SU-DHL-6 (cell line): ENCODE results near the gene NBEAL1.
"Not testable (repeated sequence)": the region's sequence is repeated elsewhere in the genome, so short reads cannot be mapped to it uniquely, and the experiment has no call there.

Experiments
- CTCF ChIP-seq: fragments of 200-600 bp; sonication (generic); IDR thresholded peaks from one replicate; pipeline ENCODE4 v1.5.1; 2017; ENCODE audit warnings: antibody characterized with exemption, mild to moderate bottlenecking, low read length, moderate library complexity; ENCODE audit not compliant: insufficient read depth, poor library complexity, severe bottlenecking
- EZH2phosphoT487 ChIP-seq: fragments of 200-600 bp; sonication (generic), shearing (Covaris generic); conservative IDR thresholded peaks from 2 replicates; pipeline ENCODE4 v1.6.1; 2018; ENCODE audit warnings: mild to moderate bottlenecking, antibody characterized with exemption, low read length, moderate library complexity, mixed read lengths

GRCh38 chr2:203110496-203110895 lies 95.8 kb downstream of the NBEAL1 start:
- not testable (repeated sequence) for TF ChIP-seq CTCF, EZH2phosphoT487
